ENCODE results near the gene NUDCD3. TPM values are rescaled to one million over a fixed set of nuclear protein-coding genes. Genes with fewer than 3 reads are reported as not detected.

Gene NUDCD3
- total and polyA plus RNA-seq, 2 experiments from 2014 or later, result 35.7 to 42.7 TPM

GRCh38 chr7:44416941-44417340 lies 73.5 kb downstream of the NUDCD3 start:
- Histone ChIP-seq H3K4me2 (no peak overlapping the region), H2AFZ (no peak overlapping the region), H3K36me3 (ENCODE audit: insufficient read depth) (no peaks in the 10 kb centered on the region), H3K9me2 (ENCODE audit: insufficient read depth) (no peaks in the 10 kb centered on the region), H3K79me2 (replicated peaks; ENCODE audit: insufficient read depth) (peaks cover 43% of the 10 kb centered on the region), H3K27ac (ENCODE audit: low read depth) (no peak overlapping the region), H3K27me3 (ENCODE audit: insufficient read depth) (no peaks in the 10 kb centered on the region), H3K4me1 (ENCODE audit: insufficient read depth) (no peaks in the 10 kb centered on the region), H4K20me1 (replicated peaks; ENCODE audit: insufficient read depth) (peaks cover 10% of the 10 kb centered on the region; the same call in 1 of the 2 replicates), H3F3A (replicated peaks; ENCODE audit: low read depth) (no peaks in the 10 kb centered on the region), H3K4me3 (no peak overlapping the region)
- Mint-ChIP-seq H3K36me3 (ENCODE audit: low read depth) (peaks cover 13% of the 10 kb centered on the region), H3K27ac (no peak overlapping the region), H3K4me3 (no peak overlapping the region), H3K9me3 (no peaks in the 10 kb centered on the region; the same call in 2 of the 3 replicates), H3K27me3 (ENCODE audit: insufficient read depth, low read depth, poor library complexity) (peaks cover 2% of the 10 kb centered on the region), H3K4me1 (peaks cover 12% of the 10 kb centered on the region; the same call in 2 of the 3 replicates)
- no peak for TF ChIP-seq POLR2AphosphoS5 (IDR thresholded peaks at IDR 0.05; ENCODE audit: low read depth)
- no peak for TF ChIP-seq ZNF114 (CRISPR knock-in tag; IDR thresholded peaks at IDR 0.05)
- no peak for TF ChIP-seq CTCF (conservative IDR thresholded peaks at IDR 0.05; ENCODE audit: low read depth in 2 of 2)
- no peak for TF ChIP-seq ETS1 (IDR thresholded peaks at IDR 0.05)
- TF ChIP-seq ZNF331 (CRISPR knock-in tag; IDR thresholded peaks at IDR 0.05; ENCODE audit: low read depth), result no peak
- DNase-seq (ENCODE audit: low spot score) (no peak), ATAC-seq (no peak)

- Histone ChIP-seq H3K27ac (ENCODE audit: low read depth) (no peak overlapping the region), H3K36me3 (ENCODE audit: insufficient read depth) (no peaks in the 10 kb centered on the region), H3K4me2 (no peak overlapping the region), H3K27me3 (ENCODE audit: insufficient read depth) (no peaks in the 10 kb centered on the region), H3K4me1 (ENCODE audit: insufficient read depth) (no peaks in the 10 kb centered on the region), H3F3A (replicated peaks; ENCODE audit: low read depth) (no peaks in the 10 kb centered on the region), H3K9me2 (ENCODE audit: insufficient read depth) (no peaks in the 10 kb centered on the region), H3K4me3 (no peak overlapping the region), H4K20me1 (replicated peaks; ENCODE audit: insufficient read depth) (peaks cover 10% of the 10 kb centered on the region; the same call in 1 of the 2 replicates), H2AFZ (no peak overlapping the region), H3K79me2 (replicated peaks; ENCODE audit: insufficient read depth) (peaks cover 44% of the 10 kb centered on the region)
- Mint-ChIP-seq H3K27me3 (ENCODE audit: insufficient read depth, low read depth, poor library complexity) (peaks cover 2% of the 10 kb centered on the region), H3K9me3 (peaks cover 9% of the 10 kb centered on the region; the same call in 2 of the 3 replicates), H3K4me3 (no peak overlapping the region), H3K4me1 (peaks cover 12% of the 10 kb centered on the region; the same call in 2 of the 3 replicates), H3K36me3 (ENCODE audit: low read depth) (peaks cover 27% of the 10 kb centered on the region), H3K27ac (no peak overlapping the region)
- DNase-seq (ENCODE audit: low spot score), result no peak
- no peak for ATAC-seq
- no peak for TF ChIP-seq CREB1 (CRISPR knock-in tag; IDR thresholded peaks at IDR 0.05; ENCODE audit: low read depth)
- no peak for TF ChIP-seq REST (IDR thresholded peaks at IDR 0.05; ENCODE audit: unreplicated experiment)
- TF ChIP-seq EZH2phosphoT487 (IDR thresholded peaks at IDR 0.05; ENCODE audit: unreplicated experiment), result no peak
- no peak for TF ChIP-seq ZNF331 (CRISPR knock-in tag; IDR thresholded peaks at IDR 0.05; ENCODE audit: low read depth)
- TF ChIP-seq ZNF462 (CRISPR knock-in tag; IDR thresholded peaks at IDR 0.05), result no peak
- no peak for TF ChIP-seq ZNF114 (CRISPR knock-in tag; IDR thresholded peaks at IDR 0.05)
These were observed 74.9 kb downstream of the NUDCD3 start for GRCh38 chr7:44415510-44415909.
